Measurements from ENCODE around the gene IL1RAPL1.

DNA sequence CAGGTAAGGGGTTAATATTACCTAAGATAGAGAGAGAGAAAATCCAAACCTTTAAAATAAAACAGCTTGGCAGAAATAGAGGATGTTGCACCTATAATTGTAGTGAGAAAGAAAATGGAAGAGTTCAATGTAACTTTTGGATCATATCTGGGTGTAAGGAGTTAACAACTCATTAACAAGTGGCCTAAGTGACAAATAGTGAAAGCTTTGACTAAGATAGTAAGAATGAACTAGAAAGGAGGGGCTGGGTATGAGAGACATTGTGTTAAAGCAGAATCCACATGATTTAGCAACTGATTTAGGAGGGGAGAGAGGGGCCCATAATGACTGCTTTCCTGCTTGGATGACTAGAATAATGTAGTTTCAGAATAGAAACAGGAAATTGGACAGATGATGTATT is 761.0 kb downstream of the IL1RAPL1 start:
- TF ChIP-seq, protein P1, sequence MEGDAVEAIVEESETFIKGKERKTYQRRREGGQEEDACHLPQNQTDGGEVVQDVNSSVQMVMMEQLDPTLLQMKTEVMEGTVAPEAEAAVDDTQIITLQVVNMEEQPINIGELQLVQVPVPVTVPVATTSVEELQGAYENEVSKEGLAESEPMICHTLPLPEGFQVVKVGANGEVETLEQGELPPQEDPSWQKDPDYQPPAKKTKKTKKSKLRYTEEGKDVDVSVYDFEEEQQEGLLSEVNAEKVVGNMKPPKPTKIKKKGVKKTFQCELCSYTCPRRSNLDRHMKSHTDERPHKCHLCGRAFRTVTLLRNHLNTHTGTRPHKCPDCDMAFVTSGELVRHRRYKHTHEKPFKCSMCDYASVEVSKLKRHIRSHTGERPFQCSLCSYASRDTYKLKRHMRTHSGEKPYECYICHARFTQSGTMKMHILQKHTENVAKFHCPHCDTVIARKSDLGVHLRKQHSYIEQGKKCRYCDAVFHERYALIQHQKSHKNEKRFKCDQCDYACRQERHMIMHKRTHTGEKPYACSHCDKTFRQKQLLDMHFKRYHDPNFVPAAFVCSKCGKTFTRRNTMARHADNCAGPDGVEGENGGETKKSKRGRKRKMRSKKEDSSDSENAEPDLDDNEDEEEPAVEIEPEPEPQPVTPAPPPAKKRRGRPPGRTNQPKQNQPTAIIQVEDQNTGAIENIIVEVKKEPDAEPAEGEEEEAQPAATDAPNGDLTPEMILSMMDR (IDR thresholded peaks at IDR 0.05): no peak
- TF ChIP-seq RCOR1 (IDR thresholded peaks at IDR 0.05; ENCODE audit: low read length) (no peak), RAD21 (IDR thresholded peaks at IDR 0.05; ENCODE audit: low read length) (no peak)

Data from SK-N-SH (cell line).